Measurements from ENCODE around the gene ITGAL.
"Not testable (repeated sequence)": the region's sequence is repeated elsewhere in the genome, so short reads cannot be mapped to it uniquely, and the experiment has no call there.

ITGAL gene

DNA sequence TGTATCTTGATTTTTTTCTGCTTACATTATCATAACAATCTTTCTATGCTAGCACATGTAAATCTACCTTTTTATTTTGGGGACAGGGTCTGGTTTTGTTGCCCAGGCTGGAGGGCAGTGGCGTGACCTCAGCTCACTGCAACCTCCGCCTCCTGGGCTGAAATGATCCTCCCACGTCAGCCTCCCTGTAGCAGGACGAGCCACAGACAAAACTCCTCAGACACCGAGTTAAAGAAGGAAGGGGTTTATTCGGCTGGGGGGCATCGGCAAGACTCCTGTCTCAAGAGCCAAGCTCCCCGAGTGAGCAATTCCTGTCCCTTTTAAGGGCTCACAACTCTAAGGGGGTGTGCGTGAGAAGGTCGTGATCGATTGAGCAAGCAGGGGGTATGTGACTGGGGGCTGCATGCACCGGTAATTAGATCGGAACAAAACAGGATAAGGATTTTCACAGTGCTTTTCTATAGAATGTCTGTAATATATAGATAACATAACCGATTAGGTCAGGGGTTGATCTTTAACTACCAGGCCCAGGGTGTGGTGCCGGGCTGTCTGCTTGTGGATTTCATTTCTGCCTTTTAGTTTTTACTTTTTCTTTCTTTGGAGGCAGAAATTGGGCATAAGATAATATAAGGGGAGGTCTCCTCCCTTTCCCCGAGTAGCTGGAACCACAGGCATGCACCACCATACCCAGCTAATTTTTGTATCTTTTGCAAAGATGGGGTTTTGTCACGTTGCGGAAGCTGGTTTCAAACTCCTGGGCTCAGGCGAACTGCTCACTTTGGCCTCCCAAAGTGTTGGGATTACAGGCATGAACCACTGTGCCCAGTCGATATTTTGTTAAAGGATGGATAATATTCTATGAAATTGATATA lies 19.6 kb upstream of the ITGAL start:
- in situ Hi-C loops (cut with HindIII; ENCODE audit: low pct_ligation_motif_present, low pct_unique_long_range_greater_than_20kb, low sequenced_read_pairs); DNase-seq: not testable (repeated sequence)

DNA sequence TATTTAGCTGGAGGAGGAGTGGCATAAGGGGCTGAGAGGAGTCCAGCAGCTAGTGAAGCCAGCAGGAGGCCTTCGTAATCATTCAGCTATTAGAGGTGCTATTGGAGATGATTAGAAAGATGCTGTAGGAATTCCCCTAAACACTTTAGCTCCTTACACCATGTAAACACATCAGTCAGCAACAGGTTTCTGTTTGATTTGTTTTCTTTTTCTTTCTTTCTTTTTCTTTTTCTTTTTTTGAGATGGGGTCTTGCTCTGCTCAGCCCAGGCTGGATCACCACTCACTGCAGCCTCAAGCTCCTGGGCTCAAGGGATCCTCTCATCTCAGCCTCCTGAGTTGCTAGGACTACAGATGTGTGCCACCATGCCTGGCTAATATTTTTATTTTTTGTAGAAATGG lies 16.2 kb upstream of the ITGAL start:
- in situ Hi-C loops (cut with HindIII; ENCODE audit: low pct_ligation_motif_present, low pct_unique_long_range_greater_than_20kb, low sequenced_read_pairs): no loop called here

DNA sequence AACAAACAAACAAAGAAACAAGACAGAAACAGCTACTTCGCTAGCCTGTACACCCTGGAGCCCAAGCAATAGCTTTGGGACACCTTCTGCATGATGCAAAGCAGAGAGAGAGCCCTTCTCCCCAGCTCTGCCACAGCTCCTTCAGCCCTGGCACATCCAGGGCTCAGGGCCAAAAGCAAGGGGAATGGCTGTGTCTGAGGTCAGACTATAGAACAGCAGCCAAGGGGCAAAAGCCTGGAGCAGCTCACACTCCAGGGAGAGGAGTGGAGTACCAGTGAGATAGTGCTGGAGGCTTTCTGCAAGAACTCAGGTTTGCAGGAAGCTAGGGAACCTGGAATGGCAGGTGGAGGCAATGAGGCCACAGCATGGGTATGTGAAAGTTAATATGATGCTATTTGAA lies 15.3 kb upstream of the ITGAL start:
- in situ Hi-C loops (cut with HindIII; ENCODE audit: low pct_ligation_motif_present, low pct_unique_long_range_greater_than_20kb, low sequenced_read_pairs): no loop called here
- no peak for DNase-seq

More for the DNA sequence above, 16.2 kb upstream of the ITGAL start:
- no peak for DNase-seq

DNA sequence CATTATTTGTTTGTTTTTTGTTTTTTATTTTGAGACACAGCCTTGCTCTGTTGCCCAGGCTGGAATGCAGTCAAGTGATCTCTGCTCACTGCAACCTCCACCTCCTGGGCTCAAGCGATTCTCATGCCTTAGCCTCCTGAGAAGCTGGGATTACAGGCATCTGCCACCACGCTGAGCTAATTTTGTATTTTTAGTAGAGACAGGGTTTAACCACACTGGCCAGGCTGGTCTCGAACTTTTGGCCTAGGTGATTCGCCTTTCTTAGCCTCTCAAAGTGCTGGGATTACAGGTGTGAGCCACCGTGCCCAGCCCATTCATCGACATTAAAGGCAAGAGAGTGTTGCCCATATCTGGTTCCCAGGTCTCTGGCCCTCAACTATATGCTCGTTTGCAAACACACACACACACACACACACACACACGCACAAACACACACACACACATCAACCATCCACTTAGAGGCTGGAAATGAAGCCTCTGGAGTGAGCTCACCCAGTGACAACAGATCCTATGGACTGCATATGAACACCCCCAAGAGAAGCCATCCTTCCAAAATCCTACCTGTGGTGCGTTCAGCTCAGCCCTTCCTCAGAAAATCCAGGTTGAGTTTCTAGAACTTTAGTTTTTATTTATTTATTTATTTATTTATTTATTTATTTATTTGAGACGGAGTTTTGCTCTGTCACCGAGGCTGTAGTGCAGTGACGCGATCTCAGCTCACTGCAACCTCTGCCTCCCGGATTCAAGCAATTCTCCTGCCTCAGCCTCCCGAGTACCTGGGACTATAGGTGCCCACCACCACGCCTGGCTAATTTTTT lies 14.6 kb upstream of the ITGAL start:
- DNase-seq: no peak
- in situ Hi-C loops (cut with HindIII; ENCODE audit: low pct_ligation_motif_present, low pct_unique_long_range_greater_than_20kb, low sequenced_read_pairs): no loop called here

DNA sequence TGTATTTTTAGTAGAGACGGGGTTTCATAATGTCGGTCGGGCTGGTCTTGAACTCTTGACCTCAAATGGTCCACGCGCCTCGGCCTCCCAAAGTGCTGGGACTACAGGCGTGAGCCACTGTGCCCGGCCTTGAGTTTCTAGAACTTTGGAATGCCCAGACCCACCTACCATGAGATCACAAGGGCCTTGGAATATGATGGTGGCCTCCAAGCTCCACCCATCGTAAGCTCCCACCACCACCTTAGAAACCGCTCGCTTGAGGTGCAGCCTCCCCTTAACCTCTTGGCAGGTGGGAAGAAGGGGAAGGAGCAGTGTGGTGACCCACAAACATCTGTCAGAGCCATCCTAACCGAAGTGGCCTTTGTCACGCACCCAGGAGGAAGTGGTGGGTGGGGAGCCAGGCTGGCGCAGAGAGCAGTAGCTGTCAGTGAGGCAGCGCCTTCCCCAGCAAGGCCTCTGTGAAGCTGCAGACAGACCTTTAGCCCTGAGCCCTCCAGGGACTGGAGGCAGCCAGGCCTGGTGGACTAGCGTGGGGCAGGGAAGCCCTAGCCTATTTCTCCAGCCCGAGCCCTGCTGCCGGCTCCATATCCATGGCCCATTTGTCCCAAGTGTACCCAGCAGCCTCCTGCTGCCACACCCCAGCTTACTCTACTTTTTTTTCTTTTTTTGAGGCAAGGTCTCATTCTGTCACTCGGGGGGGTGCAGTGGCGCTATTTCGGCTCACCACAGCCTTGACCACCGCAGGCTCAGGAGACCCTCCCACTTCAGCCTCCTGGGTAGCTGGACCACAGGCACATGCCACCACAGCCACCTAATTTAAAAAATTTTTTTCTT lies 13.8 kb upstream of the ITGAL start:
- in situ Hi-C loops (cut with HindIII; ENCODE audit: low pct_ligation_motif_present, low pct_unique_long_range_greater_than_20kb, low sequenced_read_pairs): no loop called here
- DNase-seq: no peak

DNA sequence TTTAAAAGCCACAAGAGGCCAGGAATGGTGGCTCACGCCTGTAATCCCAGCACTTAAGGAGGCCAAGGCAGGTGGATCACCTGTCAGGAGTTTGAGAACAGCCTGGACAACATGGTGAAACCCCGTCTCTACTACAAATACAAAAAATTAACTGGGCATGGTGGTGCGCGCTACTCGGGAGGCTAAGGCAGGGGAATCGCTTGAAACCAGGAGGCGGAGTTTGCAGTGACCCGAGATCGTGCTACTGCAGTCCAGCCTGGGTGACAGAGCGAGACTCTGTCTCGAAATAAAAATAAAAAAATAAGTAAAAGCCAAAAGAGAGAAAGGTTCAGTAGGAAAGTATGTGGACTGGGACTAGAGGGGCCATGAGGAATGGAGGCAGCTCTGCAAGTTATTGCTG lies 13.1 kb upstream of the ITGAL start:
- in situ Hi-C loops (cut with HindIII; ENCODE audit: low pct_ligation_motif_present, low pct_unique_long_range_greater_than_20kb, low sequenced_read_pairs): no loop called here
- DNase-seq: no peak

DNA sequence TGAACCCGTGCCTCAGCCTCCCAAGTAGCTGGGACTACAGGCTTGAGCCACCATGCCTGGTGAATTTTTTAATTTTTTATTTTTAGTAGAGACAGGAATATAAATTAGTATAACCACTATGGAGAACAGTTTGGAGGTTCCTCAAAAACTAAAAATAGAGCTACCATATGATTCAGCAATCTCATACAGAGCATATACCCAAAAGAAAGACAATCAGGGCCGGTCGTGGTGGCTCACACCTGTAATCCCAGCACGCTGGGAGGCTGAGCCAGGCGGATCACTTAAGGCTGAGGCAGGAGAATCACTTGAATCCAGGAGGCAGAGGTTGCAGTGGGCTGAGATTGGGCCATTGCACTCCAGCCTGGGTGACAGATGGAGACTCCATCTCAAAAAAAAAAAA lies 11.1 kb upstream of the ITGAL start:
- DNase-seq; in situ Hi-C loops (cut with HindIII; ENCODE audit: low pct_ligation_motif_present, low pct_unique_long_range_greater_than_20kb, low sequenced_read_pairs): not testable (repeated sequence)

DNA sequence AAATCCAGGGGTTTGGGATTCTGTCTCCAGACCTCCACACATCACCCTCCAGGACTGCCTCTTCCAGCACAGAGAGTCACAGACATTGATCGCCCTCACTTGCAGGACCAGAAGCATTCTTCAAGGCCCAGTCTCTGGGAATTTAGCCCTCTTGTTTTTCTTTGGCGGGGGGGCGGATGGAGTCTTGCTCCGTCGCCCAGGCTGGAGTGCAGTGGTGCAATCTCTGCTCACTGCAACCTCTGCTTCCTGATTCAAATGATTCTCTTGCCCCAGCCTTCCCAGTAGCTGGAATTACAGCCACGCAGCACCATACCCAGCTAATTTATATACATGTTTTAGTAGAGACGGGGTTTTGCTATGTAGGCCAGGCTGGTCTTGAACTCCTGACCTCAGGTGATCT lies 8.5 kb upstream of the ITGAL start:
- in situ Hi-C loops (cut with HindIII; ENCODE audit: low pct_ligation_motif_present, low pct_unique_long_range_greater_than_20kb, low sequenced_read_pairs): no loop called here
- no peak for DNase-seq

DNA sequence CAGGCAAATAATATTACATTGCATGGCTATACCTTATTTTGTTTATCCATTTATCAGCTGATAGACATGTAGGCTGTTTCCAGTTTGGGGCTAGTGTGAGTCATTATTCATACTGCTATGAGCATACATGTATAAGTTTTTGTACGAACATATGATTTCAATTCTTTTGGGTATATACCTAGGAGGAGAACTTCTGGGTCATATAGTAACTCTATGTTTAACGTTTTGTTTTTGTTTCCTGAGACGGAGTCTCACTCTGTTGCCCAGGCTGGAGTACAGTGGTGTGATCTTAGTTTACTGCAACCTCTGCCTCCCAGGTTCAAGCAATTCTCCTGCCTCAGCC lies 2.4 kb upstream of the ITGAL start:
- DNase-seq: no peak
- in situ Hi-C loops (cut with HindIII; ENCODE audit: low pct_ligation_motif_present, low pct_unique_long_range_greater_than_20kb, low sequenced_read_pairs): no loop called here

DNA sequence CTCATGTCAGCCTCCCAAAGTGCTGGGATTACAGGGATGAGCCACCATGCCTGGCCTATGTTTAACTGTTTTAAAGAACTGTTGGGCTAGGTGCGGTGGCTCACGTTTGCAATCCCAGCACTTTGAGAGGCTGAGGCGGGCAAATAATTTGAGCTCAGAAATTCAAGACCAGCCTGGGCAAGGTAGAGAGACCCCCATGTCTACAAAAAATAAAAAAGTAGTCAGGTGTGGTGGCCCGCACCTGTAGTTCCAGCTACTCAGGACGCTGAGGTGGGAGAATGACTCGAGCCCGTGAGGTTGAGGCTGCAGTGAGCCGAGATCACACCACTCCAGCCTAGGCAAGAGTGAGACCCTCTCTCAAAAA lies 1.9 kb upstream of the ITGAL start:
- in situ Hi-C loops (cut with HindIII; ENCODE audit: low pct_ligation_motif_present, low pct_unique_long_range_greater_than_20kb, low sequenced_read_pairs): no loop called here
- no peak for DNase-seq

DNA sequence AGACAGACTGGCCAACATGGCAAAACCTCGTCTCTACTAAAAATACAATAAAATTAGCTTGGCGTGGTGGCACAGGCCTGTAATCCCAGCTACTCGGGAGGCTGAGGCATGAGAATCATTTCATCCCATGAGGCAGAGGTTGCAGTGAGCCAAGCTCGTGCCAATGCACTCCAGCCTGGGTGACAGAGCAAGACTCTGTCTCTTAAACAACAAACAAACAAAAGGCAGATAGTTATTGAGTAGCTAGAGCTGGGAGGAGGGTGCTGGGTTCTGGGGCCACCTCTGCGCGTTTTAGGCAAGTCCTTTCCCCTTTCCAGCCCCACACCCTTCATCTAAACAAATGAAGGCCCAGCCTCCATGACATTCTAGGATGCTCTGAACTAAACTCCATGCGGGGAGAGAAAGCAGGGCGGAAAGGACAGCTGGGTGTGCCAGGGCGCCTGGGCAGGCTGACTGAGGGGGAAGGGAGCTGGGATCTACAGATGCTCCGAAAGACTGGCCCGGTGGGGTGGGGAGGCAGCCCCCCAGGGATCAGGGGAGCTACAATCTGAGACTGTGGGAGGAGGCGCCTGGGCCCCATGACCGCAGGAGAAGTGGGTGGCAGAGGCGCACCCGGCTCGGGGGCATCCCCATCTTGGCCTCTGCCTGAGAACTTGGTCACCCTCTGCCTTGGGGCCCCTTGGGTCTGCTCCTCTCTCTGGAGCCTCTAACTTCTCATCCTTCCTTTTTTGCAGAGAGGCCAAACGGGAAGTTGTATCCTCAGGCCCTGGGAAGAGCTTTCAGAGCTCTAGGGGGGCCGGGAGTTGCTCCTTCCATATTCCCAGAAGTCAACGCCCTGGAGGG lies 910 bp downstream of the ITGAL start:
- DNase-seq: no peak
- in situ Hi-C loops (cut with HindIII; ENCODE audit: low pct_ligation_motif_present, low pct_unique_long_range_greater_than_20kb, low sequenced_read_pairs): no loop called here

DNA sequence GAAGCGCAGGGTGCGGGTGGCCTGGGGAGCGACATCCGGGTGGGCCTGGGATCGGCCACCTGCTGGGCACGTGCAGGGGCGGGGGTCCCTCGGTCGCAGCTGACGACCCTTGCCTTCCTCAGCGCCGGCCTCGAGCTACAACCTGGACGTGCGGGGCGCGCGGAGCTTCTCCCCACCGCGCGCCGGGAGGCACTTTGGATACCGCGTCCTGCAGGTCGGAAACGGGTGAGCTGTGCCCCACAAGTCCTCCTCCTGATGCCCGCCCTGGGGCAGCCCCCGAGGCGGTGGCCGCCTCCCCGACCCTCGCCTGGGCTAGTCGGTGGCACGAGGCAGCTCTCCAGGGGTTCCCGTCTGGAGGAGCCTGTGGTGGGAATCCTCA lies 1.5 kb downstream of the ITGAL start:
- in situ Hi-C loops (cut with HindIII; ENCODE audit: low pct_ligation_motif_present, low pct_unique_long_range_greater_than_20kb, low sequenced_read_pairs): no loop called here
- DNase-seq: no peak

DNA sequence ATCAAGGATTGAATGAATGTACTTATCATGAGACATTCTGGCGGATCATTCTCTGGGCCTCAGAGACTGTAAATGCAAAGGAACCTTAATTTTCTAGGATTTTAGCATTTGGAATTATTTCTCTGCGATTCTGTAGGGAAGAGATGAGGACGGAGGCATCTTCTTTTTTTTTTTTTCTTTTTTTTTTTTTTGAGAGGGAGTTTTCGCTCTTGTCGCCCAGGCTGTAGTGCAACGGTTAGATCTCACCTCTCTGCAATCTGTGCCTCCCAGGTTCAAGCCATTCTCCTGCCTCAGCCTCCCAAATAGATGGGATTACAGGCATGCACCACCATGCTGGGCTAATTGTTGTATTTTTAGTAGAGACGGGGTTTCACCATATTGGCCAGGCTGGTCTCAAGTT lies 2.1 kb downstream of the ITGAL start:
- DNase-seq: no peak
- in situ Hi-C loops (cut with HindIII; ENCODE audit: low pct_ligation_motif_present, low pct_unique_long_range_greater_than_20kb, low sequenced_read_pairs): no loop called here

DNA sequence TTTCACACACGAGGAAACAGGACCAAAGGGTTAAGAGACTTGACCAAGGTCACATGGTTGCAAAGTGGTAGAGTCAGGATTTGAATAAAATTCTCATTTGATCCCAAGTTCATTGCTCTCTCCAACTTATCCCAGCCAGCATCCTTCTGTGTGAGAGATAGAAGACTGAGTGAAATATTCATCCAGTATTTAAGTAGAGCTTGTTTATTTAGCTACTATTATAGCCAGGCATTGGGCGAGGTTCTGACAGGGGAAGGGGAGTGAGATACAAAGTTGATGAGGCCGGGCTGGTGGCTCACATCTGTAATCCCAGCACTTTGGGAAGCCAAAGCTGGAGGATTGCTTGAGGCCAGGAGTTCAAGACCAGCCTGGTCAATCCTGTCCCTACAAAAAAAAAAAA lies 4.4 kb downstream of the ITGAL start:
- in situ Hi-C loops (cut with HindIII; ENCODE audit: low pct_ligation_motif_present, low pct_unique_long_range_greater_than_20kb, low sequenced_read_pairs): no loop called here
- no peak for DNase-seq

DNA sequence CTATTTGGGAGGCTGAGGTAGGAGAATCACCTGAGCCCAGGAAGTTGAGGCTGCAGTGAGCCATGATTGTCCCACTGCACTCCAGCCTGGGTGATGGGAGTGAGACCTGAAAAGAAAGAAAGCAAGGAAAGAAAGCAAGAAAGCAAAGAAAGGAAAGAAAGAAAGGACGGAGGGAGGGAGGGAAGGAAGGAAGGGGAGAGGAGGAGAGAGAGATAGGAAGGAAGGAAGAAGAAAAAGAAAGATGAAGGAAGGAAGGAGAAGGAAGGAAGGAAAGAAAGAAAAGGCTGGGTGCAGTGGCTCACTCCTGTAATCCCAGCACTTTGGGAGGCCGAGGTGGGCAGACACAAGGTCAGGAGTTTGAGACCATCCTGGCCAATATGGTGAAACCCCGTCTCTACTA lies 5.2 kb downstream of the ITGAL start:
- DNase-seq; in situ Hi-C loops (cut with HindIII; ENCODE audit: low pct_ligation_motif_present, low pct_unique_long_range_greater_than_20kb, low sequenced_read_pairs): not testable (repeated sequence)

DNA sequence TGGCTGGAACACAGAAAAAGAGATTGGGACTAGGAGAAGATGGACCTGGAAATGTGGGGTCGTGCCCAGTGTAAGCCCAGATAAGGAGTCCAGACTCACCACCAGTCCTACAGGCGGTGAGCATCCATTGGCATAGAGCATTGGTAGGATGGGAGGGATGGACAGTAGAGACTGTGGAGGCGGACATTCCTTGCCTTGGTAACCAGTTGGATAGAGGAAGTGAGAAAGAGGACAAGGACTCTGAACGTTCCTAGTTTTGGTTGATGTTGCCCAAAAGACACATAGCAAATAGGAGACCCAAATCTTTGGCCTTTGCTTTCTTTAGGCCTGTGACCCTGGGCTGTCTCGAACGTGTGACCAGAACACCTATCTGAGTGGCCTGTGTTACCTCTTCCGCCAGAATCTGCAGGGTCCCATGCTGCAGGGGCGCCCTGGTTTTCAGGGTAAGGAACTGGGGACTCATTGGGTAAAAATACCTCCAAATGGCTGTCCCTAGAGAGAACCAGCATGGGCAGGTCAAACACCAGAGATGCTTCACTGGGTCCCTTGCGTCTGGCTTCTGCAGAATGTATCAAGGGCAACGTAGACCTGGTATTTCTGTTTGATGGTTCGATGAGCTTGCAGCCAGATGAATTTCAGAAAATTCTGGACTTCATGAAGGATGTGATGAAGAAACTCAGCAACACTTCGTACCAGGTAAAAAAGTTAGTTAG lies 6.4 kb downstream of the ITGAL start:
- in situ Hi-C loops (cut with HindIII; ENCODE audit: low pct_ligation_motif_present, low pct_unique_long_range_greater_than_20kb, low sequenced_read_pairs): no loop called here

DNA sequence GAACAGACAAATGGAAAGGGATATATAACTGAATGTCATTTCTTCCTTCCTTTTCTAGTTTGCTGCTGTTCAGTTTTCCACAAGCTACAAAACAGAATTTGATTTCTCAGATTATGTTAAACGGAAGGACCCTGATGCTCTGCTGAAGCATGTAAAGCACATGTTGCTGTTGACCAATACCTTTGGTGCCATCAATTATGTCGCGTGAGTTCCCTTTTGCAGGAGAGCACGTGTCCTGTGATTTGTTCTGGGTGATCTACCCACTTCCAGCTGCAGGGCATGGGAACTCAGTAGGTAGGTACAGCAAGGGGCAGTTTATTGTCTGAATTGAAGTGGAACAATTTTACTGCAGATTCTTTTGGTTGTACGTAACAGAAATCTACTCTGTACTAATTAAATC lies 8.8 kb downstream of the ITGAL start:
- no peak for DNase-seq
- in situ Hi-C loops (cut with HindIII; ENCODE audit: low pct_ligation_motif_present, low pct_unique_long_range_greater_than_20kb, low sequenced_read_pairs): no loop called here

More for the DNA sequence above, 6.4 kb downstream of the ITGAL start:
- no peak for DNase-seq

DNA sequence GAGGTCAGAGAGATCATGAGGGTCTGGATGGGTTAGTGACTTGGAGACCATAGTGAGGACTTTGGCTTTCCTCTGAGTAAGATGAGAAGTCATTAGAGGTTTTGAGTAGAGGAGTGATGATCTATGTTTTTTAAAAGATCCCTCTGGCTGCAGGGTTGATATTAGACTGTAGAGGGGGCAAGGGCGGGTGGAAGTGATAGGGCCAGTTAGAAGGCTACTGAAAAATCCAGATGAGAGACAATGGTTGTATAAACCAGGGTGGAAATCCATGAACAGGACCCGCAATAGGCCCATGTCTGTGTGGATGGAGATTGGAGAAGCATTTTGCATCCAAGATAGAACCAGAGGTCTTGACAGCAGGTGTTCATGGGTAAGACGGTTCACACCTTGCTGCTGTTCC lies 9.8 kb downstream of the ITGAL start:
- no peak for DNase-seq
- in situ Hi-C loops (cut with HindIII; ENCODE audit: low pct_ligation_motif_present, low pct_unique_long_range_greater_than_20kb, low sequenced_read_pairs): no loop called here
